ENCODE measurements around the gene SUCNR1. TPM values are rescaled to one million over a fixed set of nuclear protein-coding genes. Genes with fewer than 3 reads are reported as not detected.

The SUCNR1 gene, protein sequence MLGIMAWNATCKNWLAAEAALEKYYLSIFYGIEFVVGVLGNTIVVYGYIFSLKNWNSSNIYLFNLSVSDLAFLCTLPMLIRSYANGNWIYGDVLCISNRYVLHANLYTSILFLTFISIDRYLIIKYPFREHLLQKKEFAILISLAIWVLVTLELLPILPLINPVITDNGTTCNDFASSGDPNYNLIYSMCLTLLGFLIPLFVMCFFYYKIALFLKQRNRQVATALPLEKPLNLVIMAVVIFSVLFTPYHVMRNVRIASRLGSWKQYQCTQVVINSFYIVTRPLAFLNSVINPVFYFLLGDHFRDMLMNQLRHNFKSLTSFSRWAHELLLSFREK
- 1 to 10 TPM in 8 of 9 donors, under 1 TPM in 1; 0.64 to 4.9 (median 1.8) TPM for total RNA-seq
- polyA plus RNA-seq = 1 to 10 TPM in 1 of 3 donors, under 1 TPM in 2; 0.08 to 2.7 (median 0.20) TPM
- long read RNA-seq, donor 1, full-length matches to known transcripts = 1 of 1 reads
- long read RNA-seq, donor 1, partial matches to known transcripts = 0 of 1 reads
- long read RNA-seq, donor 1, other reads (novel, unspliced or antisense) = 0 of 1 reads
- long read RNA-seq, donor 2 = 0 reads
- long read RNA-seq, donor 3, full-length matches to known transcripts = 1 of 1 reads
- long read RNA-seq, donor 3, partial matches to known transcripts = 0 of 1 reads
- long read RNA-seq, donor 3, other reads (novel, unspliced or antisense) = 0 of 1 reads
- long read RNA-seq, donor 4, full-length matches to known transcripts = 8 of 8 reads
- long read RNA-seq, donor 4, partial matches to known transcripts = 0 of 8 reads
- long read RNA-seq, donor 4, other reads (novel, unspliced or antisense) = 0 of 8 reads
- long read RNA-seq, donor 5 = 0 reads
- long read RNA-seq, donor 6 = 0 reads
- long read RNA-seq, donor 7 = 0 reads
- long read RNA-seq, donor 8 = 0 reads
- long read RNA-seq, donor 9 = 0 reads
- long read RNA-seq, donor 10 = 0 reads

DNA sequence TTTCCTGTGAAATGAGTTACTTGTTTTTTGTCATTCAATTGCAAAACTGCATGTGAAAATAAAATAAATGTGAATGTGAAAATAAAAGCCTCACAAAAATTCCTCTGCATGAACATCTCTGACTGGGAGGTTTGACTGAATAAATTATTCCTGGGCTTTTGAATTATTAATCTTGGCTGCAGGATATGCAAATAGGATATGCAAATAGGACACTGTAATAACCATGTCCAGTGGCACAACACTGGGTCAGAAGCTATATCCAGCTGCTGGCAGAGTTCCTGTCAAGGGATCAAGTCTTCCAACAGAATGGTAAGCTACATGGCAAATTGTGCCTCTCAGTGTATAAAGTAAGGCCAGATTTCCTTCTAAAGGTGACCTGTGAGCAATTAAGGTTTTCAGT, at the start of gene SUCNR1:
SUCNR1 (plus strand) TSS at position 246 of the 400 bp plus-strand sequence. CDS start 6,250 bp downstream, outside the sequence.
- Histone ChIP-seq H3K9me3 (replicated peaks in 1 of 3) (no peaks in the 10 kb centered on the region), H3K27ac (no peak within 1 kb of the TSS), H3K4me1 (replicated peaks in 1 of 2) (peaks cover 4 to 28% of the 10 kb centered on the region in 2 donors), H3K4me3 (no peak within 1 kb of the TSS), H3K36me3 (replicated peaks in 1 of 2) (no peaks in the 10 kb centered on the region), H3K27me3 (no peaks in the 10 kb centered on the region)
- DNase-seq = peak in 1 of 7 donors; percentile 19
- no peak for TF ChIP-seq CTCF (IDR thresholded peaks at IDR 0.05)
- no peak for TF ChIP-seq POLR2A (IDR thresholded peaks at IDR 0.05)
- intact Hi-C loops (cut with DNase I) = no loop called here

- no peak for DNase-seq
- H3K27me3 ChIP-seq = no peaks in the 10 kb centered on the region
- intact Hi-C loops (cut with DNase I) = no loop called here
- no peaks in the 10 kb centered on the region for H3K9me3 ChIP-seq (replicated peaks in 1 of 3)
- no peak overlapping the region for H3K27ac ChIP-seq
- H3K4me1 ChIP-seq (replicated peaks in 1 of 2) = no peaks in the 10 kb centered on the region
- 77 to 91% (median 87%) methylated on average over 3 of the region's 3 CpGs for WGBS, 4 donors
- H3K4me3 ChIP-seq = no peak overlapping the region
- TF ChIP-seq CTCF (IDR thresholded peaks at IDR 0.05) (no peak), POLR2A (IDR thresholded peaks at IDR 0.05) (no peak)
- H3K36me3 ChIP-seq (replicated peaks in 1 of 2) = no peaks in the 10 kb centered on the region
Observed at GRCh38 chr3:151827816-151828215, 45.6 kb upstream of the SUCNR1 start.

DNA sequence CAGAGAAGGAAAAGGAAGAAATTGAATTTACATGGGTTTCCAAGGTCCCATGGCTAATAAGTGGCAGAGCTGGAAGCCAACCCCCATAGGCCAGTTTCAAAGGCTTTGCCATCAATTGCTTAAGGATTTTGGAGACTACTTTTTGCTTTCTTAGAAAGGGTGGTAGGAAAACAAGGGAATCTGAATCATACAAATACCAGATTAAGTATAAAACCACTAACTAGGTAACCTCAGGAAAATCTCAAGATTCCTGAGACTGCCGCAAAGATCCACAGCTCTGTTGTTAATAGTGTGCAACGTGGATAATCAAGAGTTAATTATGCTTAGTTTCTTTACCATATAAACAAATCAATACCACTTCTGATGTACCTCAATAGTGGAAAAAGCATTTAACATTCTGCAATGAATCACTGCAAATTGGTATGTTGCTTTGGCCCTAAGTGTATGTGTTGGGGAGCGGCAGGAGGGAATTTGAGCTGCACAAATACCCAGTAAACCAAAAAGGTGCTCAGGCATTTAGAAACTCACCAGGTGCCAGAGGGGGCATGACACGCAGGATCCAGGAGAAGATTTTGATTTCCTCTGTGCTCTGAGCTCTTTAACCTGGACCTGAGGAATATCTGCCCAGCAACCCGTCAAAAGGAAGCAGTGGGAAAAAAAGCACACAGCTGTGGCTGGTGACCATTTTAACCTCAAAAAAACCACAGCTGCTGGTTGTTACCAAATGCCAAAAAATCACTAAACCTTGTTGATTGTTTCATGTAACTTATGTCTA, 37.5 kb upstream of the SUCNR1 start:
- 79 to 89% (median 81%) methylated on average over 5 of the region's 5 CpGs for WGBS, 4 donors
- intact Hi-C loops (cut with DNase I) = loop anchor here (5.0 to 10.0 kb wide), 3 partner anchors 171 to 394 kb away; no protein-coding TSS in a partner anchor
- no peak for DNase-seq
- Histone ChIP-seq H3K4me3 (no peak overlapping the region), H3K27me3 (no peaks in the 10 kb centered on the region), H3K9me3 (replicated peaks in 1 of 3) (no peaks in the 10 kb centered on the region), H3K36me3 (replicated peaks in 1 of 2) (no peaks in the 10 kb centered on the region), H3K27ac (no peak overlapping the region), H3K4me1 (replicated peaks in 1 of 2) (peaks cover 4 to 8% of the 10 kb centered on the region in 2 donors)
- TF ChIP-seq POLR2A (IDR thresholded peaks at IDR 0.05) (no peak), CTCF (IDR thresholded peaks at IDR 0.05) (no peak)

Measured in adrenal gland (tissue), 19 donors.